CD14-positive monocyte (primary cell): ENCODE measurements around the gene RNF181. TPM values are rescaled to one million over a fixed set of nuclear protein-coding genes. Genes with fewer than 3 reads are reported as not detected.

ENCODE experiments used
- DNase-seq, 3 donors: peaks; one replicate each; pipeline ENCODE4 v3.0.0-alpha.2; 2011 to 2022
- H2AFZ ChIP-seq: 2 replicates; pipeline ENCODE4 v1.6.0; 2012; ENCODE audit warnings: mild to moderate bottlenecking, low read depth, low read length, inconsistent platforms; ENCODE audit not compliant: insufficient read depth, poor library complexity, severe bottlenecking
- H3K27ac ChIP-seq, 2 donors: 1 replicate in 1 of 2; 2 replicates in 1 of 2; pipeline ENCODE4 v1.5.1; 2012 to 2013; ENCODE audit warnings: low read length in 2 of 2, control low read depth in 1 of 2, inconsistent platforms in 1 of 2, low read depth in 1 of 2, mild to moderate bottlenecking in 1 of 2
- H3K27me3 ChIP-seq, 2 donors: one replicate each; pipeline versions ENCODE4 v1.6.0 to v1.6.1; 2011 to 2013; ENCODE audit warnings: low read length in 2 of 2; ENCODE audit not compliant: control insufficient read depth in 2 of 2, insufficient read depth in 2 of 2
- H3K36me3 ChIP-seq, 2 donors: replicated peaks in 1 of 2; 1 replicate in 1 of 2; 2 replicates in 1 of 2; pipeline versions ENCODE4 v1.5.1 to v1.6.1; 2012 to 2013; ENCODE audit warnings: low read length in 2 of 2, control low read depth in 1 of 2, inconsistent platforms in 1 of 2, mild to moderate bottlenecking in 1 of 2; ENCODE audit not compliant: insufficient read depth in 2 of 2, control insufficient read depth in 1 of 2
- H3K4me1 ChIP-seq, 2 donors: 1 replicate in 1 of 2; 2 replicates in 1 of 2; pipeline versions ENCODE4 v1.5.1 to v1.6.1; 2012 to 2013; ENCODE audit warnings: low read length in 2 of 2, control low read depth in 1 of 2, inconsistent platforms in 1 of 2, mild to moderate bottlenecking in 1 of 2, moderate library complexity in 1 of 2; ENCODE audit not compliant: insufficient read depth in 2 of 2, control insufficient read depth in 1 of 2
- H3K4me2 ChIP-seq: replicated peaks from 2 replicates; pipeline ENCODE3; 2012; ENCODE audit warnings: low read length, moderate library complexity, mild to moderate bottlenecking; ENCODE audit not compliant: poor library complexity, severe bottlenecking; ENCODE audit errors: extremely low read depth
- H3K4me3 ChIP-seq, 3 experiments: fragments of 200-600 bp in 1 of 3; sonication (generic) in 1 of 3; replicated peaks in 1 of 3; 1 replicate in 2 of 3; 2 replicates in 1 of 3; pipeline ENCODE4 v1.5.1; 2011 to 2013; ENCODE audit warnings: low read length in 3 of 3, mild to moderate bottlenecking in 3 of 3, control low read depth in 2 of 3, low read depth in 2 of 3, inconsistent platforms in 1 of 3, moderate library complexity in 1 of 3
- H3K79me2 ChIP-seq: 2 replicates; pipeline ENCODE4 v1.6.0; 2012; ENCODE audit warnings: mild to moderate bottlenecking, control low read depth, inconsistent platforms, low read length, moderate library complexity; ENCODE audit not compliant: insufficient read depth
- H3K9ac ChIP-seq: 2 replicates; pipeline ENCODE4 v1.6.0; 2017; ENCODE audit warnings: low read length, mild to moderate bottlenecking; ENCODE audit not compliant: insufficient read depth, poor library complexity, severe bottlenecking
- H3K9me3 ChIP-seq, 2 donors: replicated peaks in 1 of 2; 1 replicate in 1 of 2; 2 replicates in 1 of 2; pipeline versions ENCODE4 v1.5.1 to v1.6.1; 2012 to 2013; ENCODE audit warnings: low read length in 2 of 2, control low read depth in 1 of 2; ENCODE audit not compliant: control insufficient read depth in 1 of 2, insufficient read depth in 1 of 2
- H4K20me1 ChIP-seq: 2 replicates; pipeline ENCODE4 v1.6.0; 2012; ENCODE audit warnings: mild to moderate bottlenecking, low read length, control low read depth, moderate library complexity; ENCODE audit not compliant: insufficient read depth
- H3K27ac Mint-ChIP-seq, 7 donors: one replicate each; pipeline ENCODE4 v1.8.0; 2020; ENCODE audit warnings: mild to moderate bottlenecking in 7 of 7, mixed read lengths in 7 of 7, moderate library complexity in 6 of 7, inconsistent platforms in 2 of 7
- H3K27me3 Mint-ChIP-seq, 3 donors: one replicate each; pipeline ENCODE4 v1.8.0; 2021 to 2022; ENCODE audit warnings: low read depth in 3 of 3, mild to moderate bottlenecking in 3 of 3, mixed read lengths in 3 of 3, moderate library complexity in 3 of 3, inconsistent platforms in 1 of 3
- H3K36me3 Mint-ChIP-seq, 2 donors: one replicate each; pipeline ENCODE4 v1.8.0; 2020; ENCODE audit warnings: mixed read lengths in 2 of 2, inconsistent platforms in 1 of 2, mild to moderate bottlenecking in 1 of 2
- H3K4me1 Mint-ChIP-seq: one replicate; pipeline ENCODE4 v1.8.0; 2020; ENCODE audit warnings: mild to moderate bottlenecking, mixed read lengths
- H3K4me3 Mint-ChIP-seq, 2 donors: one replicate each; pipeline ENCODE4 v1.8.0; 2020; ENCODE audit warnings: mild to moderate bottlenecking in 2 of 2, mixed read lengths in 2 of 2, moderate library complexity in 1 of 2
- H3K9me3 Mint-ChIP-seq, 7 donors: one replicate each; pipeline ENCODE4 v1.8.0; 2020 to 2022; ENCODE audit warnings: mixed read lengths in 7 of 7, mild to moderate bottlenecking in 6 of 7, moderate library complexity in 6 of 7, inconsistent platforms in 2 of 7
- WGBS: methylation state at CpG from one replicate; pipeline ENCODE4 v1.1.5; 2013; ENCODE audit warnings: missing lambda C conversion rate; ENCODE audit not compliant: insufficient coverage; 5-methylcytosine and 5-hydroxymethylcytosine counted together
- intact Hi-C, 2 donors: fragments of 100-400 bp; cut with micrococcal nuclease; formaldehyde crosslinking; loops; one replicate each; pipeline versions ENCODE4 v1.15.0 to v1.15.1; 2023
- polyA plus RNA-seq, 3 donors: library from polyadenylated mRNA; depleted of rRNA in 1 of 3; unstranded in 2 of 3; stranded (reverse) in 1 of 3; fragments of 300-500 nt in 2 of 3; fragments of >200 nt in 1 of 3; fragmentation: Illumina TruSeq in 2 of 3; gene quantifications; 1 replicate in 2 of 3; 2 replicates in 1 of 3; pipeline ENCODE4 v1.2.3, GENCODE V29; 2012 to 2021
- TF ChIP-seq, protein P1 (sequence below): fragments of 200-600 bp; IDR thresholded peaks from one replicate; pipeline ENCODE4 v1.8.0; 2022; ENCODE audit warnings: antibody characterized with exemption, mild to moderate bottlenecking

The RNF181 gene
- polyA plus RNA-seq, 3 donors = 254 to 475 (median 382) TPM

DNA sequence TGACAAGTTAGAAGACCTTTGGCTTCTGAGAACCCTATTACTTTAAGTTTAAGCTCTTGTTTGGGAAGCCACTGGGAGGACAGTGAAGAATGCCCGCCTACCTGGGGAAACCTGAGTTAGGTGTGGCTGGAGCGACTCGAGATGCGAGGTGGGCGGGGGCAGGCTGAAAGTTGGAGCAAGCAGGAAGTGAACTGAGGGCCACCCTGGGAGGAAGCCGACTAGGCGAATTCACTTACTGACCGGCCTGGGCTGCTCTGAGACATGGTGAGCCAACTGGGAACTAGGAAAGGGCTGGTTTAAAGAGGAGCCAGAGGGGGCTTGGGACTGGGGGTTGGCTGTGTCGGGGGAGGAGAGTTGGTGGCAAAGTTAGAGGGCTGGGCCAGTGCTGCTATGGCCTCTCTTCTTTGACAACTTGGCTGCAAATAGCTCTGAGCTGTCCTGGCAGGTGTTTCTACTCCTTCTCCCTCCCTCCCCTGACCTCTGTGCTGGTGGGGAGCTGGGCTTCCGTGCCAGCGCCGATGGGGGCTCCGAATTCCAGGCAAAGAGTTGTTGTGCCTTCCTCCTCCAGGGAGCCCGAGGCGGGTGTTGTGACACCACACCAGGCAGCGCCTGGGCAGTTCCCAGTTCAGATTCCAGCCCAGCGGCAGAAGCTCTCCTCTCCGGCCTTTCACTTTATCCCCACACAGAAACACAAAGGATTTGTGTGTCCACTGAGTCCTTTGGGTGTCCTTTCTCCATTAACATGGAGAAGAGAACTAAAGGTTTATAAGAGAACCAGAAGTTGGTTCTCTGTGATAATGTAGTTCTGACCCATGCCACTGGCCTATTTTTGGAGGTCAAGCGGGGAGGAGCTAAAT lies 17.9 kb upstream of the RNF181 start, which contains the start of gene VAMP8:
TSS of gene VAMP8 (plus strand) at position 201 of the 857 bp plus-strand sequence. CDS start at position 262, 61 bp downstream.
- Mint-ChIP-seq H3K27me3 (peaks cover 0 to 3% (median 1%) of the 10 kb centered on the region in 3 donors), H3K4me3 (peak within 1 kb of the TSS; percentile 96 to 99), H3K4me1 (peaks cover 48% of the 10 kb centered on the region), H3K27ac (peak within 1 kb of the TSS; percentile 92 to 98 (median 96)), H3K9me3 (no peaks in the 10 kb centered on the region), H3K36me3 (peaks cover 17 to 26% of the 10 kb centered on the region in 2 donors)
- H3K4me1 ChIP-seq = peaks cover 35 to 50% of the 10 kb centered on the region in 2 donors
- peak within 1 kb of the TSS; percentile 81 for H3K4me2 ChIP-seq
- H3K4me3 ChIP-seq = peak within 1 kb of the TSS; percentile 53 to 86 (median 78)
- WGBS = 1% methylated on average over 13 of the region's 19 CpGs
- H3K9ac ChIP-seq = peak within 1 kb of the TSS; percentile 76
- peak in 2 of 3 donors; percentile 59 to 68 for DNase-seq
- TF ChIP-seq, protein P1, sequence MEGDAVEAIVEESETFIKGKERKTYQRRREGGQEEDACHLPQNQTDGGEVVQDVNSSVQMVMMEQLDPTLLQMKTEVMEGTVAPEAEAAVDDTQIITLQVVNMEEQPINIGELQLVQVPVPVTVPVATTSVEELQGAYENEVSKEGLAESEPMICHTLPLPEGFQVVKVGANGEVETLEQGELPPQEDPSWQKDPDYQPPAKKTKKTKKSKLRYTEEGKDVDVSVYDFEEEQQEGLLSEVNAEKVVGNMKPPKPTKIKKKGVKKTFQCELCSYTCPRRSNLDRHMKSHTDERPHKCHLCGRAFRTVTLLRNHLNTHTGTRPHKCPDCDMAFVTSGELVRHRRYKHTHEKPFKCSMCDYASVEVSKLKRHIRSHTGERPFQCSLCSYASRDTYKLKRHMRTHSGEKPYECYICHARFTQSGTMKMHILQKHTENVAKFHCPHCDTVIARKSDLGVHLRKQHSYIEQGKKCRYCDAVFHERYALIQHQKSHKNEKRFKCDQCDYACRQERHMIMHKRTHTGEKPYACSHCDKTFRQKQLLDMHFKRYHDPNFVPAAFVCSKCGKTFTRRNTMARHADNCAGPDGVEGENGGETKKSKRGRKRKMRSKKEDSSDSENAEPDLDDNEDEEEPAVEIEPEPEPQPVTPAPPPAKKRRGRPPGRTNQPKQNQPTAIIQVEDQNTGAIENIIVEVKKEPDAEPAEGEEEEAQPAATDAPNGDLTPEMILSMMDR = no peak
- peaks cover 60% of the 10 kb centered on the region for H3K79me2 ChIP-seq
- H3K36me3 ChIP-seq = peaks cover 14 to 19% of the 10 kb centered on the region in 2 donors
- no peaks in the 10 kb centered on the region for H3K27me3 ChIP-seq
- H3K9me3 ChIP-seq = no peaks in the 10 kb centered on the region
- peaks cover 24% of the 10 kb centered on the region for H4K20me1 ChIP-seq
- intact Hi-C loops = no loop called here
- peak within 1 kb of the TSS; percentile 90 for H2AFZ ChIP-seq
- H3K27ac ChIP-seq = peak within 1 kb of the TSS; percentile 85 to 91

GRCh38 chr2:85578243-85579180 lies 17.0 kb upstream of the RNF181 start:
- H3K79me2 ChIP-seq = peaks cover 62% of the 10 kb centered on the region
- Mint-ChIP-seq H3K36me3 (peaks cover 21 to 34% of the 10 kb centered on the region in 2 donors), H3K4me3 (peak overlapping the region; percentile 96 to 99), H3K9me3 (no peaks in the 10 kb centered on the region), H3K27ac (peak overlapping the region; percentile 92 to 98 (median 96)), H3K4me1 (peaks cover 56% of the 10 kb centered on the region), H3K27me3 (peaks cover 0 to 3% (median 1%) of the 10 kb centered on the region in 3 donors)
- H3K27me3 ChIP-seq = no peaks in the 10 kb centered on the region
- H3K4me1 ChIP-seq = peaks cover 44 to 59% of the 10 kb centered on the region in 2 donors
- peaks cover 25% of the 10 kb centered on the region for H4K20me1 ChIP-seq
- H3K9ac ChIP-seq = peak overlapping the region; percentile 76
- H2AFZ ChIP-seq = peak overlapping the region; percentile 90
- H3K4me3 ChIP-seq = peak overlapping the region; percentile 53 to 86 (median 78)
- peak overlapping the region; percentile 81 for H3K4me2 ChIP-seq
- H3K27ac ChIP-seq = peak overlapping the region; percentile 85 to 91
- WGBS = 1% methylated on average over 14 of the region's 19 CpGs
- intact Hi-C loops = no loop called here
- TF ChIP-seq, protein P1 = no peak
- DNase-seq = peak; percentile 66 to 75 (median 73)
- peaks cover 15 to 24% of the 10 kb centered on the region in 2 donors for H3K36me3 ChIP-seq
- no peaks in the 10 kb centered on the region for H3K9me3 ChIP-seq
